PC-9 (cell line): Measurements from ENCODE around the gene R3HCC1L. TPM values are rescaled to one million over a fixed set of nuclear protein-coding genes. Genes with fewer than 3 reads are reported as not detected.

Experiments used
- BruUV-seq: library from RNA; stranded (reverse); fragments of 400-500 nt; replicated peaks from 2 replicates; lab custom pipeline; 2021; lab: Mats Ljungman, UMichigan
- CTCF ChIA-PET: fragments of 300-600 bp; sonication (Branson Sonifier 250); formaldehyde crosslinking; loops from one replicate; lab custom pipeline; 2022; ENCODE audit warnings: antibody characterized with exemption; lab: Charles Lee
- POLR2A ChIA-PET: fragments of 300-600 bp; sonication (Branson Sonifier 250); formaldehyde crosslinking; loops from one replicate; lab custom pipeline; 2022; ENCODE audit warnings: antibody characterized with exemption; ENCODE audit not compliant: unreplicated experiment; lab: Charles Lee
- DNase-seq, 2 experiments: peaks; one replicate each; pipeline versions ENCODE4 v3.0.0 to v3.0.0-alpha.2; 2015 to 2022; ENCODE audit warnings: mixed read lengths in 1 of 2
- H2AFZ ChIP-seq: fragments of 200-600 bp; sonication (generic); 2 replicates; pipeline ENCODE4 v1.8.1; 2017; ENCODE audit warnings: antibody characterized with exemption
- H3F3A ChIP-seq: fragments of 200-600 bp; sonication (generic); 2 replicates; pipeline ENCODE4 v1.8.1; 2017; ENCODE audit warnings: antibody characterized with exemption, mild to moderate bottlenecking, low read depth; ENCODE audit not compliant: insufficient read depth
- H3K27ac ChIP-seq: fragments of 200-600 bp; sonication (generic); 2 replicates; pipeline ENCODE4 v1.6.1; 2016; ENCODE audit warnings: mixed run types
- H3K27me3 ChIP-seq: fragments of 200-600 bp; sonication (generic); 2 replicates; pipeline ENCODE4 v1.6.1; 2016; ENCODE audit warnings: low read depth, mixed run types; ENCODE audit not compliant: insufficient read depth
- H3K36me3 ChIP-seq: fragments of 200-600 bp; sonication (generic); 2 replicates; pipeline ENCODE4 v1.6.1; 2016; ENCODE audit warnings: low read depth, mixed run types
- H3K4me1 ChIP-seq: fragments of 200-600 bp; sonication (generic); replicated peaks from 2 replicates; pipeline ENCODE4 v1.6.1; 2016; ENCODE audit warnings: mixed run types; ENCODE audit not compliant: insufficient read depth
- H3K4me2 ChIP-seq: fragments of 200-600 bp; sonication (generic); 2 replicates; pipeline ENCODE4 v1.6.1; 2017; ENCODE audit warnings: mixed run types
- H3K4me3 ChIP-seq: fragments of 200-600 bp; sonication (generic); 2 replicates; pipeline ENCODE4 v1.6.1; 2016; ENCODE audit warnings: mixed run types
- H3K79me2 ChIP-seq: fragments of 200-600 bp; sonication (generic); 2 replicates; pipeline ENCODE4 v1.6.1; 2017; ENCODE audit warnings: low read depth, mixed run types
- H3K9me2 ChIP-seq: fragments of 200-600 bp; sonication (generic); 2 replicates; pipeline ENCODE4 v1.8.1; 2017; ENCODE audit warnings: mild to moderate bottlenecking; ENCODE audit not compliant: insufficient read depth
- H3K9me3 ChIP-seq: fragments of 200-600 bp; sonication (generic); 2 replicates; pipeline ENCODE4 v1.8.1; 2016; ENCODE audit warnings: low read depth; ENCODE audit not compliant: insufficient read depth
- H4K20me1 ChIP-seq: fragments of 200-600 bp; sonication (generic); 2 replicates; pipeline ENCODE4 v1.8.1; 2017; ENCODE audit not compliant: insufficient read depth
- EZH2 ChIP-seq: fragments of 200-600 bp; sonication (generic); IDR thresholded peaks from 2 replicates; pipeline ENCODE4 v1.8.0; 2017; ENCODE audit warnings: antibody characterized with exemption, low read depth
- intact Hi-C: fragments of 100-400 bp; cut with micrococcal nuclease; formaldehyde crosslinking; loops from one replicate; pipeline ENCODE4 v1.10.0; 2022; ENCODE audit not compliant: unreplicated experiment
- total RNA-seq: library from RNA; stranded (reverse); gene quantifications from 2 replicates; pipeline ENCODE4 v1.2.3, GENCODE V29; 2021
- TF ChIP-seq, protein P1 (sequence below): fragments of 200-600 bp; sonication (generic); conservative IDR thresholded peaks from 2 replicates; pipeline ENCODE4 v1.6.1; 2017; ENCODE audit warnings: mixed run types, antibody characterized with exemption, mild to moderate bottlenecking, moderate library complexity

The R3HCC1L gene
- total RNA-seq, 1 experiment from 2014 or later, result 7.0 TPM

- BruUV-seq, result no TSS peak
- no peak overlapping the region for H3K4me3 ChIP-seq
- H3K9me2 ChIP-seq, result no peaks in the 10 kb centered on the region
- H3K79me2 ChIP-seq, result no peaks in the 10 kb centered on the region
- H2AFZ ChIP-seq, result no peak overlapping the region
- H3K36me3 ChIP-seq, result no peaks in the 10 kb centered on the region
- intact Hi-C loops, result loop anchor here (5.0 kb wide), 1 partner anchor 418 kb away; no protein-coding TSS in a partner anchor
- no peaks in the 10 kb centered on the region for H3K4me1 ChIP-seq
- no peaks in the 10 kb centered on the region for H3F3A ChIP-seq
- no peaks in the 10 kb centered on the region for H3K9me3 ChIP-seq
- no peak for DNase-seq
- TF ChIP-seq, protein P1, sequence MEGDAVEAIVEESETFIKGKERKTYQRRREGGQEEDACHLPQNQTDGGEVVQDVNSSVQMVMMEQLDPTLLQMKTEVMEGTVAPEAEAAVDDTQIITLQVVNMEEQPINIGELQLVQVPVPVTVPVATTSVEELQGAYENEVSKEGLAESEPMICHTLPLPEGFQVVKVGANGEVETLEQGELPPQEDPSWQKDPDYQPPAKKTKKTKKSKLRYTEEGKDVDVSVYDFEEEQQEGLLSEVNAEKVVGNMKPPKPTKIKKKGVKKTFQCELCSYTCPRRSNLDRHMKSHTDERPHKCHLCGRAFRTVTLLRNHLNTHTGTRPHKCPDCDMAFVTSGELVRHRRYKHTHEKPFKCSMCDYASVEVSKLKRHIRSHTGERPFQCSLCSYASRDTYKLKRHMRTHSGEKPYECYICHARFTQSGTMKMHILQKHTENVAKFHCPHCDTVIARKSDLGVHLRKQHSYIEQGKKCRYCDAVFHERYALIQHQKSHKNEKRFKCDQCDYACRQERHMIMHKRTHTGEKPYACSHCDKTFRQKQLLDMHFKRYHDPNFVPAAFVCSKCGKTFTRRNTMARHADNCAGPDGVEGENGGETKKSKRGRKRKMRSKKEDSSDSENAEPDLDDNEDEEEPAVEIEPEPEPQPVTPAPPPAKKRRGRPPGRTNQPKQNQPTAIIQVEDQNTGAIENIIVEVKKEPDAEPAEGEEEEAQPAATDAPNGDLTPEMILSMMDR, result no peak
- no peak for TF ChIP-seq EZH2
- no peak overlapping the region for H3K4me2 ChIP-seq
- no peaks in the 10 kb centered on the region for H4K20me1 ChIP-seq
- ChIA-PET CTCF (no interaction called here), POLR2A (no interaction called here)
- no peak overlapping the region for H3K27ac ChIP-seq
- no peaks in the 10 kb centered on the region for H3K27me3 ChIP-seq
Measured at GRCh38 chr10:98244586-98244985, 110.1 kb downstream of the R3HCC1L start.

- Histone ChIP-seq H3K4me2 (no peak overlapping the region), H3K9me3 (no peaks in the 10 kb centered on the region), H3K27ac (no peak overlapping the region), H2AFZ (no peak overlapping the region), H3K79me2 (no peaks in the 10 kb centered on the region), H3K4me3 (no peak overlapping the region), H3F3A (no peaks in the 10 kb centered on the region), H3K9me2 (no peaks in the 10 kb centered on the region), H3K4me1 (no peaks in the 10 kb centered on the region), H3K27me3 (no peaks in the 10 kb centered on the region), H3K36me3 (no peaks in the 10 kb centered on the region), H4K20me1 (no peaks in the 10 kb centered on the region)
- no peak for TF ChIP-seq EZH2
- TF ChIP-seq, protein P1, result no peak
- BruUV-seq, result no TSS peak
- intact Hi-C loops, result no loop called here
- no peak for DNase-seq
- ChIA-PET POLR2A (no interaction called here), CTCF (no interaction called here)
Measured at GRCh38 chr10:98246911-98247805, 112.7 kb downstream of the R3HCC1L start.

DNA sequence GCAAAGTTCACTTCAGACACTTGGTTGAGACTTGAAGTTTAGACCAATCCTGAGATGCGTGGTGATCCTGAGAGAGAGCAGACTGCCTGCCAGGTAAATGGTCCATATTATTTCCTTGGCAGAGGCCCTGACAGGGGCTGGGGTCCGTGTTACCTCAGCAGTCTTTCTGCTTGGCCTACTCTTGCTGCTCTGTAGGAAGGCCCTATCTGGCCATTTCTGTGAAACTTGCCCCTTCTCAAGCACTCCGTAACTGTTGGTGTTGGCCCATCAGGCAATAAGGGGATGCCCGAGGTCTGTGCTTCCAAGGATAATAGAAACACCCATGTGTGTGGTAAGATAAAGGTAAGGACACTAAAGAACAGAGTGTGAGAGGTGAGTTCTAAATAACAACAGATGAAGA, 113.6 kb downstream of the R3HCC1L start:
- CTCF ChIA-PET, result no interaction called here

More for the DNA sequence above, 113.6 kb downstream of the R3HCC1L start:
- intact Hi-C loops, result no loop called here
- Histone ChIP-seq H3K4me3 (no peak overlapping the region), H3K27me3 (no peaks in the 10 kb centered on the region), H3K79me2 (no peaks in the 10 kb centered on the region), H2AFZ (no peak overlapping the region), H3K4me2 (no peak overlapping the region), H3K27ac (no peak overlapping the region), H3K36me3 (no peaks in the 10 kb centered on the region), H3K4me1 (no peaks in the 10 kb centered on the region), H3F3A (no peaks in the 10 kb centered on the region), H4K20me1 (no peaks in the 10 kb centered on the region), H3K9me2 (no peaks in the 10 kb centered on the region), H3K9me3 (no peaks in the 10 kb centered on the region)
- no peak for DNase-seq
- POLR2A ChIA-PET, result no interaction called here
- BruUV-seq, result no TSS peak
- TF ChIP-seq, protein P1, result no peak
- TF ChIP-seq EZH2, result no peak
